Activated CD8-positive, alpha-beta T cell treated with anti-CD3 and anti-CD28 coated beads for 36 hours (primary cell): Measurements from ENCODE around the gene SDR42E1. TPM values are rescaled to one million over a fixed set of nuclear protein-coding genes. Genes with fewer than 3 reads are reported as not detected.

ENCODE experiments used
- ATAC-seq: fragments of 200-7000 bp; cut with Tn5 transposase; one replicate; pipeline ENCODE4 v1.10.0; 2021; ENCODE audit warnings: mild to moderate bottlenecking, moderate library complexity
- CTCF ChIA-PET: fragments of 350-600 bp; sonication (Branson Sonifier 250); formaldehyde crosslinking; loops from one replicate; lab custom pipeline; 2021; ENCODE audit warnings: antibody characterized with exemption; lab: Charles Lee
- POLR2A ChIA-PET: fragments of 350-600 bp; sonication (Branson Sonifier 250); formaldehyde crosslinking; loops from one replicate; lab custom pipeline; 2021; ENCODE audit warnings: antibody characterized with exemption; lab: Charles Lee
- DNase-seq: peaks from one replicate; pipeline ENCODE4 v3.0.0-alpha.2; 2020
- H3K27ac Mint-ChIP-seq: one replicate; pipeline ENCODE4 v1.8.0; 2021; ENCODE audit warnings: mild to moderate bottlenecking, mixed read lengths
- H3K27me3 Mint-ChIP-seq: one replicate; pipeline ENCODE4 v1.8.0; 2021; ENCODE audit warnings: mixed read lengths
- H3K36me3 Mint-ChIP-seq: one replicate; pipeline ENCODE4 v1.8.0; 2021; ENCODE audit warnings: low read depth, mixed read lengths
- H3K4me1 Mint-ChIP-seq: one replicate; pipeline ENCODE4 v1.8.0; 2021; ENCODE audit warnings: low read depth, mixed read lengths
- H3K4me3 Mint-ChIP-seq: one replicate; pipeline ENCODE4 v1.8.0; 2021; ENCODE audit warnings: mild to moderate bottlenecking, moderate library complexity, mixed read lengths
- H3K9me3 Mint-ChIP-seq: one replicate; pipeline ENCODE4 v1.8.0; 2021; ENCODE audit warnings: mixed read lengths
- intact Hi-C: fragments of 100-400 bp; cut with micrococcal nuclease; formaldehyde crosslinking; loops from one replicate; pipeline ENCODE4 v1.10.0; 2022
- total RNA-seq, 2 experiments: library from RNA; stranded (reverse); gene quantifications; one replicate each; pipeline ENCODE4 v1.2.3, GENCODE V29; 2021
- TF ChIP-seq, protein P1 (sequence below): fragments of 200-600 bp; IDR thresholded peaks from one replicate; pipeline ENCODE4 v1.8.0; 2022; ENCODE audit warnings: antibody characterized with exemption, mild to moderate bottlenecking

The SDR42E1 gene
- total RNA-seq, 2 experiments from 2014 or later, result 7.1 to 9.2 TPM

DNA sequence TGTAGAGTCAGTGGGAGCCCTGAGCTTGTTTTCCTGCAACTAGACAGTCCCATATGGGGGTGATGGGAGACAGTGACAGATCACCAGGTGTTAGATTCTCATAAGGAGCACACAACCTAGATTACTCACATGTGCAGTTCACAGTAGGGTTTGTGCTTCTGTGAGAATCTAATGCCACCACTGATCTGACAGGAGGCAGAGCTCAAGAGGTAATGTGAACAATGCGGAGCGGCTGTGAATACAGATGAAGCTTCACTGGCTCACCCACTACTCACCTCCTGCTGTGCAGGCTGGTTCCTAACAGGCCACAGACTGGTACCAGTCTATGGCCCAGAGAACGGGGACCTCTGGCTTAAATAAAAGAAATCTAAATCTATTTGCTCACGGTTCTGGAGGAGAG lies 13.6 kb upstream of the SDR42E1 start:
- TF ChIP-seq, protein P1, sequence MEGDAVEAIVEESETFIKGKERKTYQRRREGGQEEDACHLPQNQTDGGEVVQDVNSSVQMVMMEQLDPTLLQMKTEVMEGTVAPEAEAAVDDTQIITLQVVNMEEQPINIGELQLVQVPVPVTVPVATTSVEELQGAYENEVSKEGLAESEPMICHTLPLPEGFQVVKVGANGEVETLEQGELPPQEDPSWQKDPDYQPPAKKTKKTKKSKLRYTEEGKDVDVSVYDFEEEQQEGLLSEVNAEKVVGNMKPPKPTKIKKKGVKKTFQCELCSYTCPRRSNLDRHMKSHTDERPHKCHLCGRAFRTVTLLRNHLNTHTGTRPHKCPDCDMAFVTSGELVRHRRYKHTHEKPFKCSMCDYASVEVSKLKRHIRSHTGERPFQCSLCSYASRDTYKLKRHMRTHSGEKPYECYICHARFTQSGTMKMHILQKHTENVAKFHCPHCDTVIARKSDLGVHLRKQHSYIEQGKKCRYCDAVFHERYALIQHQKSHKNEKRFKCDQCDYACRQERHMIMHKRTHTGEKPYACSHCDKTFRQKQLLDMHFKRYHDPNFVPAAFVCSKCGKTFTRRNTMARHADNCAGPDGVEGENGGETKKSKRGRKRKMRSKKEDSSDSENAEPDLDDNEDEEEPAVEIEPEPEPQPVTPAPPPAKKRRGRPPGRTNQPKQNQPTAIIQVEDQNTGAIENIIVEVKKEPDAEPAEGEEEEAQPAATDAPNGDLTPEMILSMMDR, result no peak
- POLR2A ChIA-PET, result no interaction called here
- DNase-seq (no peak), ATAC-seq (no peak)
- Mint-ChIP-seq H3K27me3 (peaks cover 16% of the 10 kb centered on the region), H3K4me3 (no peak overlapping the region), H3K27ac (no peak overlapping the region), H3K4me1 (no peaks in the 10 kb centered on the region), H3K36me3 (no peaks in the 10 kb centered on the region), H3K9me3 (no peaks in the 10 kb centered on the region)
- CTCF ChIA-PET, result no interaction called here
- intact Hi-C loops, result no loop called here

DNA sequence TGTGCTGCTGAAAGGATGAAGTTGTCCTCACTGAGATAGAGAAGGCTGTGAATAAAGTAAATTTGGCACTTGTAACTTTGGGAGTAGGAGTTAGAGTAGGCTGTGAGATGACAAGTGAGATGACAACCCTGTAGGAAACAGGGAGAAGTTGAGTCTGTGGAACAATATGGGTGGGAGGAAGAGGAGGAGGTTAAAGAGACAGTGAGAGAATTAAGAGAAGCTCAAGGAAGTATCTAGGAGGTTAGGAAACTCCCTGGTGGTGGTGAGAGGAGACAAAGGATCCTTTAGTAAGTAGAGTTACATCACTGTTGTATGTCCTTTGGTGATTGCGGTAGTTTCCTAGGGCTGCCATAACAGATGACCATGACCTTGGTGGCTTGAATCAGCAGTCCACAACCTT lies 13.0 kb upstream of the SDR42E1 start:
- Mint-ChIP-seq H3K4me1 (no peaks in the 10 kb centered on the region), H3K9me3 (no peaks in the 10 kb centered on the region), H3K4me3 (no peak overlapping the region), H3K27ac (no peak overlapping the region), H3K36me3 (no peaks in the 10 kb centered on the region), H3K27me3 (peaks cover 21% of the 10 kb centered on the region)
- intact Hi-C loops, result no loop called here
- ChIA-PET POLR2A (no interaction called here), CTCF (no interaction called here)
- no peak for DNase-seq
- TF ChIP-seq, protein P1, result no peak
- ATAC-seq, result no peak

DNA sequence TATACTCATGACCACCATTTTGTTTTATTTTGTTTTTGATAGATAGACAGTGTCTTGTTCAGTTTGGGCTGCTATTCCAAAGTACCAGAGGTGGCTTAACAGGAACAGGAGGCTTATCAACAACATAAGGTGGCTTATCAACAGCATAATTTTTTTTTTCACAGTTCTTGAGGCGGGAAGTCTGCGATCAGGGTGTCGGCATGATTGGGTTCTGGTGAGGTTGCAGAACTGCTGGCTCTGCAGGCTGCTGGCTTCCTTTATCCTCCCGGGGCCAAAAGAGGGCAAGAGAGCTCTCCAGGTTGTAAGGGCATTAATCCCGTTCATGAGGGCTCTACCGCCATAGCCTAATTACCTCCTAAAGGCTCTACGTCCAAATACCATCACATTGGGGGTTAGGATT lies 11.9 kb upstream of the SDR42E1 start:
- no peaks in the 10 kb centered on the region for H3K36me3 Mint-ChIP-seq
- no peak overlapping the region for H3K4me3 Mint-ChIP-seq
- intact Hi-C loops, result no loop called here
- DNase-seq (no peak), ATAC-seq (no peak)
- peaks cover 26% of the 10 kb centered on the region for H3K27me3 Mint-ChIP-seq
- ChIA-PET CTCF (no interaction called here), POLR2A (no interaction called here)
- no peaks in the 10 kb centered on the region for H3K4me1 Mint-ChIP-seq
- no peak overlapping the region for H3K27ac Mint-ChIP-seq
- TF ChIP-seq, protein P1, result no peak
- no peaks in the 10 kb centered on the region for H3K9me3 Mint-ChIP-seq

DNA sequence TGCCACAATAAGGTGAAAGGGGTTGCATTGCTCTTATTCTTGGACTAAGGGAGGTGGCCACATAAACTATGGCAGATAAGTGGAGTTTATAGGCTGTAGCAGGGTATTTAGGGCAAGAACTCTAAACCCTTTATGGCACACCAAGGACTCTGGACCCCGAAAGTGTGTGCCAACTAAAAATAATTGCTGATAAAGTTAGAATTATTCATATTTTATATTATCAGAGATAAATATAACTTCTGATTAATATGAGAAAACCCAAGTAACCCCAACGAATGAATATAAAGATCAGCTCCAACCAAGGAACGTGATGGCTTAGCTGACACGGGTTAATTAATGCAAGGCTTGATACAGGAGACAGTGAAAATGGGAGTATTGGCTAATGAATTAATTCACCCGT lies 8.8 kb upstream of the SDR42E1 start:
- ATAC-seq (no peak), DNase-seq (no peak)
- Mint-ChIP-seq H3K4me1 (no peaks in the 10 kb centered on the region), H3K27me3 (peaks cover 35% of the 10 kb centered on the region), H3K4me3 (no peak overlapping the region), H3K36me3 (no peaks in the 10 kb centered on the region), H3K27ac (no peak overlapping the region), H3K9me3 (no peaks in the 10 kb centered on the region)
- CTCF ChIA-PET, result no interaction called here
- POLR2A ChIA-PET, result no interaction called here
- intact Hi-C loops, result no loop called here
- TF ChIP-seq, protein P1, result no peak

DNA sequence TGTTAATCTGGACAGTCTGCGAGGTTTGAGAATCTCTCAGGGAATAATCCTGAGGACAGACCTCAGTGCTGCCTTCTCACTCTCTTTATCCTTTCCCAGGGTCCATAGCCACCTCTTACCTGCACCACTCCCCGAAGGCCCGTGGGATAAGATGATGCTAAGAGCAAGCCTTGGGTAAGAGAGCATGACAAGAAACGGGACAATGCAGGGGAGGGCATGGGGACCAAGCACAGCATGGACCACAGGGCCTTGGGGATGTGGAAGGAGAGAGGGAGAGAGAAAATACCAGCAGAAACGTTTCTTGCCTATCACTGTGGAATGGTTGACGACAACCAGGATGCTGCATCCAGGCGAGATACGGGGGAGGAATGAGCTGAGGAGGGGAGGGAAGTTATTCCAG lies 8.3 kb upstream of the SDR42E1 start:
- ATAC-seq, result no peak
- TF ChIP-seq, protein P1, result no peak
- ChIA-PET POLR2A (no interaction called here), CTCF (no interaction called here)
- DNase-seq, result no peak
- H3K27me3 Mint-ChIP-seq, result peaks cover 37% of the 10 kb centered on the region
- intact Hi-C loops, result no loop called here
- H3K9me3 Mint-ChIP-seq, result no peaks in the 10 kb centered on the region
- H3K4me1 Mint-ChIP-seq, result no peaks in the 10 kb centered on the region
- no peaks in the 10 kb centered on the region for H3K36me3 Mint-ChIP-seq
- H3K4me3 Mint-ChIP-seq, result no peak overlapping the region
- H3K27ac Mint-ChIP-seq, result no peak overlapping the region
